Measurements from ENCODE around the gene RUNX2.

Gene RUNX2

DNA sequence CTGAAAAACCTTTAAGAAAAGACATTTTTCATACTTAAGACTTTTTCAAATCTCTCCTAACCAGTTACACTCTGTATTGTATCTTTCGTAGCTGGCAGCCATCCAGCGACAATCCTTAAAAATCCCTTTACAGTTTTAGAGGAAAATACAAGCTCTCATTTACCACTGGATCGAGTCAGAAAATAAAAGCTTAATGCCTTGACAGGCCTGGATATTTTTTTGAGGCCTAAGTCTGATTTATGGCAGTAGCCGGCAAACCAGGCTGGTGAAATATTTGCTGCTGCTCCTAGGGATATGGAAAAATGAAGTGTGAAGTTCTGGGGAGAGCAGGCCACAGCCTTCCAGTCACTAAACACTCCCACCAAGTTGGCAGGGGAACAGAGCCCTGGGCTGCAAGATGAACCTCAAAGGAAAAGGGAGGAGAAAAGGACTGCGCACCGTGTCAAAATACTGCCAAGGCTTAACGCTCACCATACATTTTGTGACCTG is 262.6 kb downstream of the RUNX2 start:
- DNase-seq (ENCODE audit: low read depth) = no peak

- no peak for DNase-seq (ENCODE audit: low read depth)
Observed at GRCh38 chr6:45591306-45591705, 263.2 kb downstream of the RUNX2 start.

GRCh38 chr6:45591890-45592289 is 263.8 kb downstream of the RUNX2 start:
- DNase-seq (ENCODE audit: low read depth) = no peak

DNA sequence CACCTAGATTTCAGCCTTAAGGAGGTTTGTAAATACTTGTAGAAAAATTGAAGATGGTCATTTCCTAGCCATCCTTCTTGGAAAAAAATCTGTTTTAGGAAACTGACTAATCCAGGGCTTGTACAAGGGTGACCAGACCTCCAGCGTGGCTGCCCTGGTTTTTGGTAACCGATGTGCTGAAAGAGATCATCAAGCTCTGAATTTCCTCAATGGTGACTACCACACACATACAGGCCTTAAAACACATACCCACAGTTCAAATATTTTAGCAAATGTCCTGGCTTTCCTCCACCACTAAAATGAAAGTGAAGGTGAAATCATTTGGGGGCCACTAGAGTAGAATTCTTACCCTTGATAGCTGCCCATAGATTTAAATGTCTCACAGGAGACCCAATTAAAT is 264.9 kb downstream of the RUNX2 start:
- DNase-seq (ENCODE audit: low read depth) = no peak

DNA sequence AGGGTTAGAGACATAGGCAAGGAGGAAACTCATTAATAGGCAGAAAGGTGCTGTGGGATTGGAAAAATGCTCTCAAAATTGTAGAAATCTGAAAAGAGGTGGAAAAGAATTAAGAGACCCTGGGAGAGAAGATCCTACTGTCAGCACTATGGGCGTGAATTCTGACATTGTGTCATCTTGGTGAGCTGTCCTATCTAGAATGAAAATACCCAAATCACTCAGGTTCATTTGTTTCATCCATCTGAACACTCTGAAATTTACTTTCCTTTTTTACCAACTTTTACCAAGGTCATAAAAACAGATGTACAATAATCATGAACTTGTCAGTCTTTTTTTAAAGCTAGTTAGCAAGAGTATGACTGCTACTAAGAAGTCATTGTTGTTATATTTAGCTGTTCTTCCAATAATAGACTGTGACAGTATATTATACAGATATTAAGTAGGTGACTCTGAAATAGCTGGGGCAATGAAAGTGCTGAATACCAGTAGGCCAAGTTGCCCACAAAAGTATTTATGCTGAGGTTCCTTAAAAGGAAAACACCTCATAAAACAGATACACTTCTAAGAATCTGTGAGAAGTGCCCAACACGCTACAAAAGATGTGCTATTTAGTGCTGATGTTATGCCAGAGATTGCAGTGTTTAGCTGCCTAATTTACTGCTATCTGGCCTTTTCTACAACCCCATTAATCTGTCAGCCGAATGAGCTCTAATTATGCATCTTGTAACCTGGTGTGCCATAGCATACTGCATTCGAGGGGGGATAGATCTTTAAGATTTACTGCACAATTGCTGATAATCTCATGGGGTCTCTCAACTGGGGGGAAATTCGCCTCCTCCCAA is 267.1 kb downstream of the RUNX2 start:
- DNase-seq (ENCODE audit: low read depth) = no peak

DNA sequence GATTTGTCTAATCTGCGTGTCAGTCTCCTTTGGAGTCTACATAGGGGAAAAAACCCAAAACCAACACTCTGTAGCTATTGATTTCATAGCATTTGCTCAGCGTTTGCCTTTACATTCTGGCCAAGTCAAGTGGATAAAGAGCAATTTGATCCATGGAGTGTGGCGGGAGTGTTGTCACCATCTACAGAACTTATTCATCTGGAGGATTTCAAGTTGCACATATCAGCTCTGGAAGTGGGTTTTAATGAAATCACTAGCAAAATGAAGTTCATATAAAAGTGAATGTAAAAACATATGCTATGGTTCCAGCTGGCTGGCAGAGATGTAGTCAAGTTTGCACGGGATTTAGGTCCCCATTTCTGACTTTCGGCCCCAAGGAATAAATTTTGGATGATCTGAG is 269.3 kb downstream of the RUNX2 start:
- DNase-seq (ENCODE audit: low read depth) = no peak

DNA sequence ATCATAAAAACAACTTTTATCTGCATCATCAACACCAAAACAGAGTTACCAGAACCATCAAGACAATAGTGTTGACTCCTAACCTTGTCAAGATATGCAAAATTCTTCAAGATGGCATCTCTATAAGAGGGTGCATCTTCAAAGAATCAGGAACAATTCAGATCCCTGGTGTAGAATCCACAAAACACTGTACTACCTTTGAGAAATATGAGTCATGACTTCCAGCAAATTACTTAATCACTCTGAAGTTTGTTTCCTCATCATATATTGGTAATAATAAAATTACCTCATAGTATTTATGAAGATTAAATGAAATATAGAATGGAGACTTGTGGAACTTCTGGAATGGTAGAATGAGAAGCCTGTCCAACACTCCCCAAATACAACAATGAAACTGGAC is 270.9 kb downstream of the RUNX2 start:
- DNase-seq (ENCODE audit: low read depth) = no peak

DNA sequence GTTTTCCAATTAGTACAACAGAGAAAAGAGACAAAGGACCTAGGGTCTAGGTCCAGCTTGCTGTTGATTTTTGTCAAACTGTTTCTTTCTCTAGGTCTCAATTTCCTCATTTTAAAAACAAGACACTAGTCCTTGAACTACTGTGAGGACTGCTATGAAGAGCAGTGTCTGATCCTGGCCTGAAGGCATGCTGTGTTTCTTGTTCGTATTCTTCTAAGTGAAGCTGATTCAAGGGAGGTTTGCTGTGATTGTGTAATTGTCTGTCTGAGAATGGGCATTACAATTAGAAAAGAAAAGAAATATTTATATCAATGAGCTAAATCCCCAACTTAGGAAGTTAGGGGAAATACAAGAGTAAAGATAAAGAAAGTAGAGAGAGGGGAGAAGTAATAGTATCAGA is 277.8 kb downstream of the RUNX2 start:
- DNase-seq (ENCODE audit: low read depth) = no peak

DNA sequence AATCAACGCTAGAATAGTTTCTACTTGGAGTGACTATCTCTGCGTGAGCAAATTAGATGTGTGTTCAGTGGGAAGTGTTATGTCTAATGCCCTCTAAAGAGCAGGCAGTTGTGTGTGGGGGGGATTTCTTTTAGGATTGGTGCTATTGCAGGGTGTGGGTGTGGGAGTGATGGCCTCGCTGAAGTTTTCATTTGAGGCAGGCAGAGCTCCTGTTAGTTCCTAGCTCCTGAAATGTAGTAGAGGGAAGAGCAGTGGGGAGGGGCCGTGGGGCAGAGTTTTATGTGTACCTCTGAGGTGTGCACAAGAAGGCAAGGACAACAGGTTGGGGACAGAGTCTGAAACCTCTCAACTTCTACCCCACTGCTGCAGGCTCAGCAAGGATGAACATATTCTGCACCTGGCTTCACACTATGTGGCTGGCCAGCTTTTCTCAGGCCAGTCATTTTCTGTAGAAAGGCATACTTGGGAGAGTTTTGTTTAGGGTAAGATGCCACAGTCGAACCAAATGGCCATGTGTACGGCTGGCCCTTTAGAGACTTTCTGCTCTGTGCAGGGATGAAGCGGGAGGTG is 278.8 kb downstream of the RUNX2 start:
- no peak for DNase-seq (ENCODE audit: low read depth)

GRCh38 chr6:45607798-45608197 is 279.7 kb downstream of the RUNX2 start:
- no peak for DNase-seq (ENCODE audit: low read depth)

DNA sequence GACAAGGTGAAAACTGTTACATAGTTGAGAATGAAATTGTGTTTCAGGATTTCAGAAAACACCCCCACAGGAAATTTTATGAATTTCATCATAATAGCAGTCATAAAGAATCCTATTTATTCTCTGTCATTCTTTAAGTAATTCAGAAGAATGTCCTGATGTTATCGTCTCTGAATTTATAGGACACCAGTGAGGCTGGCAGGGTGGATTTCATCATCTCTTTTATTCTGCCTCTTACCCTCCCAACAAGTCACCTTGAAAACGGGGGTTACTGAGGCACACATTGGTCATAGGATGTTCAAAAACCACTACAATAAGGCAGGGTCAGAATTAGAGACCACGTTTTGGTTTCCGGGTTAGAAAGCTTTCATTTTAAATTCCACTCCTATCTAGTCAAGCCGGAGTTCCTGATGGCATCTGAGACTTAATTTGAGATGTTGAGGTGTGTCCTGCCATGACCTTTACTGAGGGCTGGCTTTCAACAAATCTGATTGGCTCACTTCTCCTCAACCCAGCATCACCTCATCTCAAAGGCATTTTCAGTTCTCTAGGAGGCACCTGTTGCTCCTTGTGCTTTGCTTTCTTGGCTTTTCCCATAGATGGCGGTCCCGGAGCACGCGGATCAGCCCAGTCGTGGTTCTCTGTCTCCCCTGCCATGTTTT is 280.3 kb downstream of the RUNX2 start:
- peak; percentile 87 for DNase-seq (ENCODE audit: low read depth)

DNA sequence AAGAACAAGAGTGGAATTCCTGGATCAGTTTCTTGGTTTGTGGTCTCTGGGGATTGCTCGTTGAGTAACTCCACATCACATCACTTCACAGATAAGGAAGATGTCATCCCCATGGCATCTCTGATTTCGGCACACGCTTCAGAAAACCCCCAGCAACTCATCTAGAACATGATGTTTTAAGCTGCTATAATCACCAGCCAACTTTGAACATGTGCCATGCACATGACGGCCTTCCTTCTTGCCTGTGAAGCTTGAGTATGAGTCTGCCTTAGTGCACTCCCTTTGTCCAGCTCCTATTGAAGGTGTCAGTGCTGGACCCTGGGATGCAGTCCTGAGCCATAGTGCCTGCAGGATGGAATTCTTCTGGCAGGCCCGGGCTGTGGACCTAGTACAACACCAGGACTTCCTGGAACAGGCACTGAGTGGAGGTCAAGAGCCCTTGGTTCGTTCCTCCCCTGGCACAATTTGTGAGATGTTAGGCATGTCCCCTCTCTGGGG is 281.1 kb downstream of the RUNX2 start:
- peak; percentile 100 for DNase-seq (ENCODE audit: low read depth)

- no peak for DNase-seq (ENCODE audit: low read depth)
Observed at GRCh38 chr6:45610374-45610773, 282.2 kb downstream of the RUNX2 start.

GRCh38 chr6:45610832-45611231 is 282.7 kb downstream of the RUNX2 start:
- DNase-seq (ENCODE audit: low read depth) = no peak

DNA sequence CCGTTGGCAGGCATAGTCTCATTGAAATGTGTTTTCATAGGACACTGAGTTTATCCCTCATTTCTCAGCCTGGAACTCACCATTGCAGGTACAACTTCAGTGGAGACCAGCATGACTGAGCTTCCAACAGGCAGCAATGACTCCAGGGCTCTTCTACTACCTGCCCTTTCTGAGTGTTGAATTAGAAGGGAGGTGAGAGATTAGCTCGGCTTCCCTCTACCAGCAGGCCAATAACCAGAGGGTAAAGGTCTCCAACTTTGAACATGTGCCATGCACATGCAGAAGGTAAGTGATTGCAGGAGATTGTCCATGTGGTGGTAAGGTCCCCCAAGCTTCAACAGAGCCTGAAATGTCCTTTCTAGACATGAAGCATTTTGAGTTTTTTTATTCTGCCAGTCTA is 283.4 kb downstream of the RUNX2 start:
- no peak for DNase-seq (ENCODE audit: low read depth)

DNA sequence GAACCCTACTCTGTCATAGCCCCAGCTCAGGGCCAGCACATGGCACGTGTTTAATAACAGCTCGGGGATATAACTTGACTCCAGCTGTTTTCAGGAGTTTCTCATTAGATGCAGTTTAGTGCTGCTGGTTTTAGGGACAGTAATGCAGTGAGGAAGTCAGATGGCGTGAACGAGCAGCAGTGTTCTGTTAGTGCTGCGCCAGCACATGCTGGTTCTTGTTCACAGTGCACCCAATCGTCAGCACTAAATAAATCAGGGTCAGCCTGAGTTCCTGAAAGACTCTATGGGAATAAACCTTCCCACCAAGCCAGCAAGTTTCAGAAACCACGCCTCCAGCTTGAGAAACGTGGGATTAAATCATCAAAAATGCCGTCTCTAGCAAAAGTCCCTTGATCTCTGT is 285.5 kb downstream of the RUNX2 start:
- no peak for DNase-seq (ENCODE audit: low read depth)

- no peak for DNase-seq (ENCODE audit: low read depth)
Observed at GRCh38 chr6:45614488-45615285, 286.6 kb downstream of the RUNX2 start.

- DNase-seq (ENCODE audit: low read depth) = no peak
Observed at GRCh38 chr6:45616209-45616608, 288.1 kb downstream of the RUNX2 start.

DNA sequence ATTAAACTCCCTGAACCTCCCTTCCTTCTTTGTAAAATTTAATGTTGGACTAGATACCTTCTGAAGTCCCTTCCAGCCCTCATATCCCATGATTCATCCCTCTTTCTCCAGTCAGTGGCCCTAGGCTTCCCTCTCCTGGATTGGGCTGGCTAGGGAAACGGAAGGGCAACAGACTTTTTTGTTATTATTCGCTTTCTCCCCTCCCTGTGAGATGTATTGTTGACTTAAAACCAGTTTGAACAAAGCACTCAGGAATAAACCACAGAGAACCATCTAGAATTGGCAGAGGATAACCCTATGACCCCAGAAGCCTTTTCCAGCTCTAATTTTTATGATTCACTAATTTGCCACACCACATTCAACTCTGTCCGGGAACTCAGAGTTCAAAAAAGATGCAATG is 289.3 kb downstream of the RUNX2 start:
- DNase-seq (ENCODE audit: low read depth) = no peak

- no peak for DNase-seq (ENCODE audit: low read depth)
Observed at GRCh38 chr6:45618259-45618658, 290.1 kb downstream of the RUNX2 start.

DNA sequence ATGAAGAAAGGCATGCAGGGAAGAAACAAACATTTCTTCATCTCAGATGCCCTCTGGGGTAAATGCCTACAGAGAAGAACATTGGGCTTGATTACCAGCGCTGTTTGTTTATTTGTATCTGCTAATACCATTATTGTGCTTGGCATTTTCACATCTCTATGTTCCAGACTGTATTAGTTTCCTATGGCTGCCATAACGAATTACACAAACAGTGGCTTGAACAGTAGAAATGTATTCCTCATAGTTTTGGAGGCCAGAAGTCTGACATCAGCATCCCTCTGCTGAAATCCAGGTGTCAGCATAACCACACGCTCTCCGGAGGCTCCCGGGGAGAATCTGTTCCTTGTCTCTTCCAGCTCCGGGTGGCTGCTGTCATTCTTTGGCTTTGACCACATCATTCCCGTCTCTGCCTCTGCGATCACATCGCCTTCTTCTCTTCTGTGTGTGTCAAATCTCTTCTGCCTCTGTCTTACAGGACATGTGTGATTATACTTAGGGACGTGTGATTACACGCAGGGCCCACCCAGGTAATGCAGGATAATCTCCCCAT is 291.2 kb downstream of the RUNX2 start:
- DNase-seq (ENCODE audit: low read depth) = no peak

DNA sequence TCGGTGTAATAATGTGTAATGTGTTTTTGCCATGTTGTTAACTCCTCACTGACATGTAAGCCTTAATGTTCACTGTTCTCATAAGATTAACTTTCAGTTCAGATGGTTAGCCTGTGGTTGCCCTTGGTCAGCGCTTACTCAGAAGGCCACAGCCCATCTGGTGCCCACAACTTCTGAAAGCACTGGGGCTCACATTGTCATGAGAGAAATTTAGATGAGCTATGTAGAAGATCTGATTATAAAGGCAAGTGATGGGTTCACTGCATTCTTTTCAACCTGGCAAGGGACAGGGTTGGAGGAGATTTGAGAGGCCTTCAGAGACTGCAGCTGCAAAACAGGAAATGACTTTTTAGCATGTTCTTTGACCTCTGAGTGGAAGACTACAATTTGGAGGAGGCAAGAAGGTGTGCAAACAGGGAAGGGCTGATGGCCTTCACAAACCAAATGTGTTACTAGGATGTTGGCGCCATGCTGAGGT is 291.9 kb downstream of the RUNX2 start:
- no peak for DNase-seq (ENCODE audit: low read depth)

Measured in HS-5 (cell line).